MG63 (cell line): ENCODE measurements around the gene FSTL3. TPM values are rescaled to one million over a fixed set of nuclear protein-coding genes. Genes with fewer than 3 reads are reported as not detected.
"Not testable (repeated sequence)": the region's sequence is repeated elsewhere in the genome, so short reads cannot be mapped to it uniquely, and the experiment has no call there.

Experiments
- DNase-seq: peaks from one replicate; pipeline ENCODE4 v3.0.0-alpha.2; 2020
- H3K27me3 ChIP-seq: fragments of 250-450 bp; sonication (Bioruptor Pico); 2 replicates; pipeline ENCODE4 v1.5.1; 2020; ENCODE audit warnings: mild to moderate bottlenecking, moderate library complexity
- H3K36me3 ChIP-seq: fragments of 250-450 bp; sonication (Bioruptor Pico); 2 replicates; pipeline ENCODE4 v1.5.1; 2020; ENCODE audit warnings: mild to moderate bottlenecking, moderate library complexity
- H3K4me3 ChIP-seq: fragments of 250-450 bp; sonication (Bioruptor Pico); 2 replicates; pipeline ENCODE4 v1.5.1; 2020; ENCODE audit warnings: mild to moderate bottlenecking, moderate library complexity
- H3K9me3 ChIP-seq: fragments of 250-450 bp; sonication (Bioruptor Pico); 2 replicates; pipeline ENCODE4 v1.5.1; 2020; ENCODE audit warnings: mild to moderate bottlenecking, moderate library complexity
- total RNA-seq: library from RNA; depleted of rRNA; stranded (reverse); fragments of >200 nt; shearing (Covaris generic); gene quantifications from 2 replicates; pipeline ENCODE4 v1.2.3, GENCODE V29; 2014; ENCODE audit warnings: low replicate concordance

Gene FSTL3
- total RNA-seq, 1 experiment from 2014 or later: 25.0 TPM

DNA sequence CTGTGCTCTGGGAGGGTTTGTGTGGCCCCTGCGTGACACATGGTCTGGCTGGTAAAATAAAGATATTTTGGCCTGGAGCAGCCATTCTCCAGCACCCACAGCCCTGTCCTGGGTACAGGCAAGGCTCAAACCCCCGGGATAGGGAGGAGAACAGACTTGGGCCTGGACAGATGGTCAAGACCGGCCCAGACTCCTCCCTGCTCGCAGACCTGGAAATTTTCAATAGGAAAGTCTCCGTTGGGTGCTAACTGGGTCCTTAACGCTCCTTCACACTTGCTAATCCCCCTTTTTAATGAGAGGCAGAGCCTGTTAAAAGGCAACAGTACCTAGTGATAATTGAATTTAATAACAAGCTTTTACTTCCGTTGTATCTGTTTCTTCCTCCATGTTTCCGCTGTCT, 35.1 kb downstream of the FSTL3 start:
- Histone ChIP-seq H3K9me3 (no peaks in the 10 kb centered on the region), H3K36me3 (no peaks in the 10 kb centered on the region), H3K27me3 (no peaks in the 10 kb centered on the region), H3K4me3 (no peak overlapping the region)
- DNase-seq: no peak

GRCh38 chr19:715347-715746, 39.2 kb downstream of the FSTL3 start:
- Histone ChIP-seq H3K4me3 (no peak overlapping the region), H3K36me3 (no peaks in the 10 kb centered on the region), H3K27me3 (no peaks in the 10 kb centered on the region), H3K9me3 (no peaks in the 10 kb centered on the region)
- DNase-seq: no peak

GRCh38 chr19:718251-718951, 42.2 kb downstream of the FSTL3 start:
- Histone ChIP-seq H3K4me3 (no peak overlapping the region), H3K27me3 (no peaks in the 10 kb centered on the region), H3K36me3 (no peaks in the 10 kb centered on the region), H3K9me3 (no peaks in the 10 kb centered on the region)
- no peak for DNase-seq

- Histone ChIP-seq H3K36me3 (no peaks in the 10 kb centered on the region), H3K4me3 (no peak overlapping the region), H3K9me3 (no peaks in the 10 kb centered on the region), H3K27me3 (no peaks in the 10 kb centered on the region)
- no peak for DNase-seq
Measured at GRCh38 chr19:718991-719512, 42.9 kb downstream of the FSTL3 start.

DNA sequence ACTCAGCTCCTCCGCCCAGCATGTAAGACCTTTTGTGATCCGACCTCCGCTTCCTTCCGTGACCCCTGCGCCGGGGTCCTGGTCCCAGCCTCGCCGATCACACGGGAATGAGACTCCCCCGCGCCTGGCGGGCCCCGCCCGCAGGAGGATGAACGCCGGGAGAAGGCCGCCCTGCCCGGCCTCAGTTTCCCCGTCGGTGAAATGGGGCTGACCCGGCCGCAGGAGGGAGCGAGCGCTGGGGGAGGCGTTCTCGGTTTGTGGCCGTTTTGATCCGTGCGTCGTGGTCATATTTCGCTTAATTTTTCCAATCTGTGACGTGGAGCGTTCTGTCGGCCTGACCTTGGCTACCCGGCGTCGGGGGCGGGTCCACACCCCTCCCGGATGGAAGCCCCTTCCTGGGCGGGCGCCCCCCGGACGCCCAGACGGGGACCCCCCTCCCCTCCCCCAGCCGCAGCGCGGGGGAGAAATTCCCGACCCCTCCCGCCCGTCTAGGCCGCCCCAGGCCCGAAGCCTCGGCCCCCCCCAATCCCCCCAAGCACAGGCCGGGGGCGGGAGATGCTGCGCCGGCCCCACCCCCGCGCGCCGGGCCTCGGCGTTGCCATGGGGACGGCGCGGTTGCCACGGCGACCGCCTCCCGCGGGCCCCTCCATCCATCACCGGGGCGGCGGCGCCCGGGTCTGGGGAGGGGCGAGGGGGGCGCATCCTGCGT, 43.6 kb downstream of the FSTL3 start:
- no peak for DNase-seq
- H3K9me3 ChIP-seq: no peaks in the 10 kb centered on the region

DNA sequence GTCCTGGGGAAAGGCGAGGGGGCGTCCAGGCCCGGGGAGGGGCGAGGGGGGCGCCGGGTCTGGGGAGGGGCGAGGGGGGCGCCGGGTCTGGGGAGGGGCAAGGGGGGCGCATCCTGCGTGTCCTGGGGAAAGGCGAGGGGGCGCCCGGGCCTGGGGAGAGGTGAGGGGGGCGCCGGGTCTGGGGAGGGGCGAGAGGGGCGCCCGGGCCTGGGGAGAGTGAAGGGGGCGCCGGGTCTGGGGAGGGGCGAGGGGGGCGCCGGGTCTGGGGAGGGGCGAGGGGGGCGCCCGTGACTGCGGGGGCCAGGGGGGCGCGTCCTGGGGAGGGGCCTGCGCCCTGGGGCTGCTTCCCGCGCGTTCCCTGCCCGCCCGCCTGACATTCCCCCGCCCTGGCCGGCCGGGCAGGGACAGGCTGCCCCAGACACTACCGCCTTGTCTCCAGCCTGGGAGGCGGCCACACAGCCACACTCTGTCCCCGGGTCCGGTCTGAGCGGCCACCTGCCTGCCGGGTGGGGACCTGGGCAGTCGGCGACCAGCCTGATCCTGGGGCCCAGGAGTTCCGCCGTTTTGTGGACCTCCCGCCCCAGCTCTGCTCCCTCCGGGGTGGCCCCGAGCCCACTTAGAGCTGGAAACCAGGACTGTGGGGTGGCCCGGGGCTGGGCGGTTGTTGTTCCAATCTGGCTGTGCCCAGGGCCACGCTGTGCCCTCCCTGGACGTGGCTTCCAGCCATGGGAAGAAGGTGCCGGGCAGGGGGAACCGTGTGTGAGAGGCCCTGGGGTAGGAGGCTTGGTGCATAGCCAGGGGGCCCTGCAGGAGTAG, 44.4 kb downstream of the FSTL3 start:
- Histone ChIP-seq H3K4me3 (no peak overlapping the region), H3K36me3 (no peaks in the 10 kb centered on the region), H3K9me3 (no peaks in the 10 kb centered on the region), H3K27me3 (no peaks in the 10 kb centered on the region)
- no peak for DNase-seq

More for the DNA sequence above, 43.6 kb downstream of the FSTL3 start:
- H3K27me3 ChIP-seq: no peaks in the 10 kb centered on the region
- H3K4me3 ChIP-seq: no peak overlapping the region
- no peaks in the 10 kb centered on the region for H3K36me3 ChIP-seq

DNA sequence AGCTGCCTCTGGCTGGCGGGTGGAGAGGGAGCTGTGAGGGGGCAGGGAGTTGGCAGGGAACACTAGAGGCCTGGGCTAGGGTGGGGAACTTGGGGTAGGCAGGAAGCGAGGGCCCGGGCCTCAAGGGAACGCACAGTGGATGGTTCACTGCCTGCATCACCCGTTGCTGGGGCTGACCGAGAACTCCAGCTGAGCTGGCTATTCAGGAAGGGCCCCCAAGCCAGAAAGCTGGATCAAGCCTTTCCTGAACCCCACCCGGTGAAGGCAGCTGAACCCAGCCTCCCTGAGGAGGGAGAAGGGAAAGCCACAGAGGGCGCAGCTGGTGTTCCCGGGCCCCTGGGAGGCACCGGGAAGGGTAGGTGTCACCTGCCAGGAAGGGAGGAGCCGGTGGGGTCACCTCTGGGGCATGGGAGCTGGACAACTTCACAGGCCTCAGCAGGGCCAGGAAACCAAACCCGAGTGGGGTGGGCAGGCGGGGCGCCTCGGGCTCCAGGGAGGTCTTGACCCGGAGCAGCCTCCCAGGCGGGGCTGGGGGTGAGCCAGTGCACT, 46.4 kb downstream of the FSTL3 start:
- H3K4me3 ChIP-seq: no peak overlapping the region
- no peaks in the 10 kb centered on the region for H3K27me3 ChIP-seq
- H3K36me3 ChIP-seq: no peaks in the 10 kb centered on the region
- DNase-seq: no peak
- H3K9me3 ChIP-seq: no peaks in the 10 kb centered on the region

- no peaks in the 10 kb centered on the region for H3K27me3 ChIP-seq
- H3K9me3 ChIP-seq: no peaks in the 10 kb centered on the region
Measured at GRCh38 chr19:723247-723646, 47.1 kb downstream of the FSTL3 start.

DNA sequence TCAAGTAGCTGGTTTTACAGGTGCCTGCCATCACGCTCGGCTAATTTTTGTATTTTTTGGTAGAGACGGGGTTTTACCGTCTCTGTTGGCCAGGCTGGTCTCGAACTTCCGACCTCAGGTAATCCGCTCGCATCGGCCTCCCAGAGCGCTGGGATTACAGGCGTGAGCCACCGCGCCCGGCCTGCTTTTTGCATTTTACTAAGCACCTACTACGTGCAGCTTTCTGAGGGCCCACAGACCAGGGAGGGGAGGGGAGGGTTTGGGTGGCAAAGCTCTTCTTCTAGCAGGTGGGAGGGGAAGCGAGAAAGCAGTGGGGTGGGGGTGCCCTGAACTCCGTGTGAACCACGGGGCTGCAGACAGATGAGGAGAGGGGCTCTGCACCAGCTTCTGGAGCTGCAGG, 47.5 kb downstream of the FSTL3 start:
- Histone ChIP-seq H3K9me3 (no peaks in the 10 kb centered on the region), H3K36me3 (no peaks in the 10 kb centered on the region), H3K27me3 (no peaks in the 10 kb centered on the region), H3K4me3 (no peak overlapping the region)
- DNase-seq: no peak

More at GRCh38 chr19:723247-723646, 47.1 kb downstream of the FSTL3 start:
- H3K4me3 ChIP-seq: no peak overlapping the region
- no peaks in the 10 kb centered on the region for H3K36me3 ChIP-seq
- DNase-seq: no peak

DNA sequence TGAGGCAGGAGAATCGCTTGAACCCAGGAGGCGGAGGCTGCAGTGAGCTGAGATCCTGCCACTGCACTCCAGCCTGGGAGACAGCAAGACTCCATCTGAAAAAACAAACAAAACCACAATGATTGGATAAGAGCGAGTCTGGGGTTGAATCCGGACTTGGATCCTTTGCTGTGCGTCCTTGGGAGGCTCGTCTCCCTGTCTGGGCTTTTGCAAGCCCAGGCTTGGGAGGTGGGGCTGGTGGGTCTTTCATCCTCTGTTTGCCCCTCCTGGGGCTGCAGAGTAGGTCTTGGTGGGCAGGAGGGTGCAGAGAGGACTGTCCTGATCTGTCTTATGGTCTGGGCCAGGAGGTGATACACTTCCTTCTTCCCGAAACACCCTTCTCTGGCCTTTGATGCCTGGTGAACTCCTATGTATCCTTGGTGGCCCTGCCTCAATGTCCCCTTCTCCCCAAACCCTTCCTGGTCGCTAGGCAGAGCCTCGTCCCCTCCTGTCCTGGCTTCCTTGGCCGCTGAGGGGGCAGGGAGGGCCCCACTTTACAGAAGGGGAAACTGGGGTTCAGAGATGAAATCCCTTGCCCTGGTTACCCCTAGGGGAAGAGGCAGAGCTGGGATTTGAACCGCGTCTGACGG, 49.4 kb downstream of the FSTL3 start:
- Histone ChIP-seq H3K9me3 (no peaks in the 10 kb centered on the region), H3K4me3 (no peak overlapping the region), H3K27me3 (no peaks in the 10 kb centered on the region), H3K36me3 (no peaks in the 10 kb centered on the region)
- DNase-seq: no peak

- Histone ChIP-seq H3K36me3 (no peaks in the 10 kb centered on the region), H3K4me3 (no peak overlapping the region), H3K27me3 (no peaks in the 10 kb centered on the region), H3K9me3 (no peaks in the 10 kb centered on the region)
- no peak for DNase-seq
Measured at GRCh38 chr19:726993-727956, 51.1 kb downstream of the FSTL3 start.

- H3K4me3 ChIP-seq: no peak overlapping the region
- no peaks in the 10 kb centered on the region for H3K36me3 ChIP-seq
- H3K27me3 ChIP-seq: no peaks in the 10 kb centered on the region
- no peaks in the 10 kb centered on the region for H3K9me3 ChIP-seq
- no peak for DNase-seq
Measured at GRCh38 chr19:728011-728410, 51.8 kb downstream of the FSTL3 start.

GRCh38 chr19:729564-729963, 53.4 kb downstream of the FSTL3 start:
- H3K36me3 ChIP-seq, H3K27me3 ChIP-seq, DNase-seq, H3K9me3 ChIP-seq, H3K4me3 ChIP-seq: not testable (repeated sequence)

- no peaks in the 10 kb centered on the region for H3K9me3 ChIP-seq
- no peak for DNase-seq
- H3K27me3 ChIP-seq: no peaks in the 10 kb centered on the region
- H3K4me3 ChIP-seq: no peak overlapping the region
- no peaks in the 10 kb centered on the region for H3K36me3 ChIP-seq
Measured at GRCh38 chr19:729965-730668, 53.9 kb downstream of the FSTL3 start.

GRCh38 chr19:731000-731399, 54.8 kb downstream of the FSTL3 start:
- Histone ChIP-seq H3K4me3 (no peak overlapping the region), H3K36me3 (no peaks in the 10 kb centered on the region), H3K27me3 (no peaks in the 10 kb centered on the region), H3K9me3 (no peaks in the 10 kb centered on the region)
- no peak for DNase-seq
